HG02642 (cell line): ENCODE data around the gene UMPS.

Source experiments
- ATAC-seq: cut with Tn5 transposase; IDR thresholded peaks from one replicate; pipeline ENCODE4 v1.9.1; 2021; ENCODE audit warnings: mild to moderate bottlenecking; ENCODE audit not compliant: unreplicated experiment, poor library complexity

UMPS gene

GRCh38 chr3:124793054-124793739 lies 62.9 kb downstream of the UMPS start:
- no peak for ATAC-seq

GRCh38 chr3:124796477-124796876 lies 66.2 kb downstream of the UMPS start:
- ATAC-seq = no peak

DNA sequence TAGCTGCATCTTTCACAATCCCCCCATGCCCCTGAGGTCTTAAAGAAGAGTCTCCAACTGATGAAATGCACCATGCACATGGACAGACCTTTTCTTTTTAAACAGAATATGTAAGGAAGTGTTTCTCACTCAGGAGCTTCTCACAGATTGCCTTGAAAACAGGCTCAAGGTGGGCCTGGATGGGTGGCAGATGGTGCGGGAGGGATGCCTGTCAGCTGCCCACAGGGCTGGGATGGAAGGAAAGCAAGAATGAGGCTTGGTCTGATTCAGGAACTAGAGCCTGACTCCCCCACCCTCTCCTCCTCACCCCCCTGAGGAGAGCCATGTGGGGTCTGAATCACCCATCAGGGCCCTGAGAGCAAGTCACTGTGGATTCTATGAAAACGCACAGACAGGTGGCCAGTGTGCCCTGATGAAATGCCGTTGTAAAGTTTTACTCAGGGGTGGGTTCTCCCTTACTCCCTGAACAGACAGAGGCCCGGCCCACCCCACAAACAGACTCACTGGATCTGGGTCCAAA lies 67.2 kb downstream of the UMPS start:
- no peak for ATAC-seq
